OCI-LY7 (cell line): Measurements from ENCODE around the gene IL1RAPL2. TPM values are rescaled to one million over a fixed set of nuclear protein-coding genes. Genes with fewer than 3 reads are reported as not detected.

ENCODE experiments used
- BruUV-seq: library from RNA; stranded (reverse); fragments of 400-500 nt; replicated peaks from 2 replicates; lab custom pipeline; 2021; lab: Mats Ljungman, UMichigan
- CTCF ChIA-PET: fragments of 300-600 bp; sonication (Branson Sonifier 250); formaldehyde crosslinking; loops from one replicate; lab custom pipeline; 2022; ENCODE audit warnings: antibody characterized with exemption; ENCODE audit not compliant: unreplicated experiment; lab: Charles Lee
- POLR2A ChIA-PET: fragments of 300-600 bp; sonication (Branson Sonifier 250); formaldehyde crosslinking; loops from one replicate; lab custom pipeline; 2022; ENCODE audit warnings: antibody characterized with exemption; lab: Charles Lee
- DNase-seq: peaks from one replicate; pipeline ENCODE4 v3.0.0-alpha.2; 2015; ENCODE audit warnings: low spot score
- H2AFZ ChIP-seq: fragments of 200-600 bp; sonication (generic), shearing (Covaris generic); 2 replicates; pipeline ENCODE4 v1.6.1; 2014; ENCODE audit warnings: mild to moderate bottlenecking, antibody characterized with exemption, low read length, moderate library complexity
- H3K27ac ChIP-seq: fragments of 200-600 bp; sonication (generic); 2 replicates; pipeline ENCODE4 v1.5.1; 2014; ENCODE audit warnings: mixed run types, low read depth, mild to moderate bottlenecking, moderate library complexity, low read length, inconsistent platforms; ENCODE audit not compliant: poor library complexity, severe bottlenecking
- H3K36me3 ChIP-seq: fragments of 200-600 bp; sonication (generic); 2 replicates; pipeline ENCODE4 v1.6.1; 2014; ENCODE audit warnings: mild to moderate bottlenecking, antibody characterized with exemption, low read length, moderate library complexity, mixed read lengths; ENCODE audit not compliant: insufficient read depth
- H3K4me1 ChIP-seq: fragments of 200-600 bp; sonication (generic); 2 replicates; pipeline ENCODE4 v1.5.1; 2014; ENCODE audit warnings: mild to moderate bottlenecking, low read length; ENCODE audit not compliant: insufficient read depth, poor library complexity, severe bottlenecking
- H3K4me2 ChIP-seq: fragments of 200-600 bp; sonication (generic); 2 replicates; pipeline ENCODE4 v1.6.1; 2014; ENCODE audit warnings: mild to moderate bottlenecking, low read length
- H3K4me3 ChIP-seq: fragments of 200-600 bp; sonication (generic); 2 replicates; pipeline ENCODE4 v1.5.1; 2014; ENCODE audit warnings: mild to moderate bottlenecking, low read depth, low read length; ENCODE audit not compliant: poor library complexity, severe bottlenecking
- H3K79me2 ChIP-seq: fragments of 200-600 bp; sonication (generic); 2 replicates; pipeline ENCODE4 v1.6.1; 2016; ENCODE audit warnings: low read depth, mild to moderate bottlenecking, low read length, moderate library complexity, mixed read lengths; ENCODE audit not compliant: insufficient read depth
- H3K9me2 ChIP-seq: fragments of 200-600 bp; sonication (generic); 2 replicates; pipeline ENCODE4 v1.6.1; 2016; ENCODE audit warnings: mild to moderate bottlenecking, low read length, mixed read lengths; ENCODE audit not compliant: insufficient read depth
- H3K9me3 ChIP-seq: fragments of 200-600 bp; sonication (generic); 2 replicates; pipeline ENCODE4 v1.6.1; 2014; ENCODE audit warnings: mild to moderate bottlenecking, mixed run types, low read length, mixed read lengths
- H4K20me1 ChIP-seq: fragments of 200-600 bp; sonication (generic); 2 replicates; pipeline ENCODE4 v1.6.1; 2014; ENCODE audit warnings: mild to moderate bottlenecking, antibody characterized with exemption, low read length, moderate library complexity, mixed read lengths; ENCODE audit not compliant: insufficient read depth
- EZH2phosphoT487 ChIP-seq: fragments of 200-600 bp; sonication (generic); IDR thresholded peaks from 2 replicates; pipeline ENCODE4 v1.6.1; 2018; ENCODE audit warnings: low read depth, borderline replicate concordance, mild to moderate bottlenecking, mixed run types, antibody characterized with exemption, low read length, moderate library complexity, mixed read lengths
- intact Hi-C: fragments of 100-400 bp; cut with micrococcal nuclease; formaldehyde crosslinking; loops from one replicate; pipeline ENCODE4 v1.10.0; 2022; ENCODE audit not compliant: unreplicated experiment
- total RNA-seq, 2 experiments: library from RNA; depleted of rRNA in 1 of 2; stranded (reverse); fragments of >200 nt in 1 of 2; shearing (Covaris generic) in 1 of 2; gene quantifications; 2 replicates each; pipeline ENCODE4 v1.2.3, GENCODE V29; 2014 to 2022
- TF ChIP-seq, protein P1 (sequence below): fragments of 200-600 bp; sonication (generic); conservative IDR thresholded peaks from 2 replicates; pipeline ENCODE4 v1.5.1; 2014; ENCODE audit warnings: mild to moderate bottlenecking, antibody characterized with exemption, low read length, moderate library complexity, mixed read lengths

The IL1RAPL2 gene
- total RNA-seq, 2 experiments from 2014 or later = not detected

- H2AFZ ChIP-seq = 0 out of 2 replicates have a peak overlapping the region, but pooled peaks have one; percentile 80
- peaks cover 34% of the 10 kb centered on the region for H3K4me1 ChIP-seq
- H3K36me3 ChIP-seq = no peaks in the 10 kb centered on the region; the same call in 1 of the 2 replicates
- TF ChIP-seq, protein P1, sequence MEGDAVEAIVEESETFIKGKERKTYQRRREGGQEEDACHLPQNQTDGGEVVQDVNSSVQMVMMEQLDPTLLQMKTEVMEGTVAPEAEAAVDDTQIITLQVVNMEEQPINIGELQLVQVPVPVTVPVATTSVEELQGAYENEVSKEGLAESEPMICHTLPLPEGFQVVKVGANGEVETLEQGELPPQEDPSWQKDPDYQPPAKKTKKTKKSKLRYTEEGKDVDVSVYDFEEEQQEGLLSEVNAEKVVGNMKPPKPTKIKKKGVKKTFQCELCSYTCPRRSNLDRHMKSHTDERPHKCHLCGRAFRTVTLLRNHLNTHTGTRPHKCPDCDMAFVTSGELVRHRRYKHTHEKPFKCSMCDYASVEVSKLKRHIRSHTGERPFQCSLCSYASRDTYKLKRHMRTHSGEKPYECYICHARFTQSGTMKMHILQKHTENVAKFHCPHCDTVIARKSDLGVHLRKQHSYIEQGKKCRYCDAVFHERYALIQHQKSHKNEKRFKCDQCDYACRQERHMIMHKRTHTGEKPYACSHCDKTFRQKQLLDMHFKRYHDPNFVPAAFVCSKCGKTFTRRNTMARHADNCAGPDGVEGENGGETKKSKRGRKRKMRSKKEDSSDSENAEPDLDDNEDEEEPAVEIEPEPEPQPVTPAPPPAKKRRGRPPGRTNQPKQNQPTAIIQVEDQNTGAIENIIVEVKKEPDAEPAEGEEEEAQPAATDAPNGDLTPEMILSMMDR = no peak
- TF ChIP-seq EZH2phosphoT487 = no peak
- no peaks in the 10 kb centered on the region for H3K9me3 ChIP-seq
- no peak for DNase-seq
- no peaks in the 10 kb centered on the region for H3K9me2 ChIP-seq
- H3K4me2 ChIP-seq = no peak overlapping the region
- no TSS peak for BruUV-seq
- POLR2A ChIA-PET = interaction anchor here (1.0 to 2.9 kb wide), 6 partner anchors 10 to 27 kb away, joined by 3 to 16 read pairs (median 4); no protein-coding TSS in a partner anchor
- no peak overlapping the region for H3K4me3 ChIP-seq
- CTCF ChIA-PET = no interaction called here
- no peaks in the 10 kb centered on the region for H4K20me1 ChIP-seq
- intact Hi-C loops = no loop called here
- no peaks in the 10 kb centered on the region for H3K79me2 ChIP-seq
- H3K27ac ChIP-seq = peak overlapping the region; percentile 89
These were observed 129.6 kb downstream of the IL1RAPL2 start for GRCh38 chrX:104695593-104695992.

DNA sequence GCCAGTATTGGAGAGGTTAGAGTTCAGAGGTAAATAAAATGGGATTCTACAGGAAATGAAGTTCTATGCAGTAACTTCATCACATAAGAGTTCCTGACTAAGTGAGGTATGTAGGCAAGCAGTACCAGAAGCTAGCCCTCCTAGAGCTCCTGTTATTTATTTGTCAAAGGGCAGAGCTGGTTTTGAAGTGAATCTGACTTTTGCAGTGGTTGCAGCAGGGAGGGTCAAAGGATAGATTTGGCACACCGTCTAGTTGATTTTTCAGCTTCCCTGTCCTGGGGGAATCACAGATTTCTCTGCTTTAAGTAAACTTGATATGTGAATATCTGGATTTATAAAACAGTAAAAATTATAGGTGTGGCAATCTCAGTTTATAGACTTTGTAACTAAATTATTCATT lies 130.7 kb downstream of the IL1RAPL2 start:
- no peak for TF ChIP-seq EZH2phosphoT487
- TF ChIP-seq, protein P1 = no peak
- H3K9me2 ChIP-seq = no peaks in the 10 kb centered on the region
- intact Hi-C loops = no loop called here
- peak overlapping the region; percentile 65 for H3K4me2 ChIP-seq
- DNase-seq = peak; percentile 14
- CTCF ChIA-PET = no interaction called here
- POLR2A ChIA-PET = interaction anchor here (0.6 to 2.9 kb wide), 6 partner anchors 9 to 277 kb away, joined by 3 to 16 read pairs (median 6); no protein-coding TSS in a partner anchor
- peak overlapping the region; percentile 80; the same call in 1 of the 2 replicates for H2AFZ ChIP-seq
- peaks cover 34% of the 10 kb centered on the region for H3K4me1 ChIP-seq
- H4K20me1 ChIP-seq = no peaks in the 10 kb centered on the region
- BruUV-seq = no TSS peak
- peak overlapping the region; percentile 89 for H3K27ac ChIP-seq
- no peaks in the 10 kb centered on the region for H3K79me2 ChIP-seq
- H3K4me3 ChIP-seq = peak overlapping the region; percentile 45
- no peaks in the 10 kb centered on the region for H3K9me3 ChIP-seq
- no peaks in the 10 kb centered on the region; the same call in 1 of the 2 replicates for H3K36me3 ChIP-seq

DNA sequence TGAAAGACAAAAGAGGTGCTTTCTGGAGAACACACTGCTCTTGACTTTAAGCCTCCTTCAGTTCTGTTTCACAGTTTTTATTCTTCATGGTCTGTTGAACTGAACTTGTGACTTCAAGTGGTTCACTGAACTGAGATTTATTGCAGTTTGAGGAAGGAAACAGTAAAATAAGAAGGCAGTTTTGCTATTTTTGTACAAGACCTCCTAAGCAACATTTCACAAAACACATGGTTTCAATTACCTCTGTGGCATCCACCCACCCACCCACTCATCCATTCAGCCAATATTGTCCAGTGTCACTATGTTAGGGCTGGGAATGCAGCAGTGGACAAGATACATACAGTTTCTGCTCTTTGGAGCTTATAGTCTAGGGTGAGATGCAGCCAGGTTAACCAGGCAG lies 131.3 kb downstream of the IL1RAPL2 start:
- peaks cover 34% of the 10 kb centered on the region for H3K4me1 ChIP-seq
- no peaks in the 10 kb centered on the region for H3K9me2 ChIP-seq
- no peaks in the 10 kb centered on the region; the same call in 1 of the 2 replicates for H3K36me3 ChIP-seq
- ChIA-PET POLR2A (interaction anchor here (0.6 to 2.9 kb wide), 8 partner anchors 8 to 278 kb away, joined by 3 to 16 read pairs (median 4); no protein-coding TSS in a partner anchor), CTCF (no interaction called here)
- peak overlapping the region; percentile 89 for H3K27ac ChIP-seq
- H3K4me3 ChIP-seq = peak overlapping the region; percentile 45
- TF ChIP-seq, protein P1 = no peak
- TF ChIP-seq EZH2phosphoT487 = no peak
- intact Hi-C loops = no loop called here
- no peaks in the 10 kb centered on the region for H3K9me3 ChIP-seq
- peak overlapping the region; percentile 80; the same call in 1 of the 2 replicates for H2AFZ ChIP-seq
- no peaks in the 10 kb centered on the region for H4K20me1 ChIP-seq
- H3K4me2 ChIP-seq = peak overlapping the region; percentile 65
- H3K79me2 ChIP-seq = no peaks in the 10 kb centered on the region
- DNase-seq = peak; percentile 80
- no TSS peak for BruUV-seq
